Neural progenitor cell (in vitro differentiated cells): ENCODE data around the gene MAPRE2. TPM values are rescaled to one million over a fixed set of nuclear protein-coding genes. Genes with fewer than 3 reads are reported as not detected.

ENCODE experiments used
- DNase-seq: peaks from one replicate; pipeline ENCODE4 v3.0.0-alpha.2; 2016; ENCODE audit warnings: low spot score
- H2AFZ ChIP-seq: fragments of 200-600 bp; sonication (generic); replicated peaks from 2 replicates; pipeline ENCODE4 v1.6.1; 2016; ENCODE audit warnings: antibody characterized with exemption
- H3F3A ChIP-seq: fragments of 200-600 bp; sonication (generic); 2 replicates; pipeline ENCODE4 v1.6.1; 2016; ENCODE audit warnings: antibody characterized with exemption, low read depth
- H3K27ac ChIP-seq: fragments of 200-600 bp; sonication (generic); 2 replicates; pipeline ENCODE4 v1.5.1; 2016; ENCODE audit warnings: mild to moderate bottlenecking
- H3K27me3 ChIP-seq: fragments of 200-600 bp; sonication (generic); 2 replicates; pipeline ENCODE4 v1.6.1; 2016; ENCODE audit warnings: mild to moderate bottlenecking, moderate library complexity
- H3K36me3 ChIP-seq: fragments of 200-600 bp; sonication (generic); 2 replicates; pipeline ENCODE4 v1.5.1; 2016
- H3K4me1 ChIP-seq: fragments of 200-600 bp; sonication (generic); 2 replicates; pipeline ENCODE4 v1.6.1; 2016; ENCODE audit warnings: mixed run types
- H3K4me2 ChIP-seq: fragments of 200-600 bp; sonication (generic); 2 replicates; pipeline ENCODE4 v1.6.1; 2016
- H3K4me3 ChIP-seq: fragments of 200-600 bp; sonication (generic); 2 replicates; pipeline ENCODE4 v1.5.1; 2016
- H3K79me2 ChIP-seq: fragments of 200-600 bp; sonication (generic); 2 replicates; pipeline ENCODE4 v1.6.1; 2016; ENCODE audit warnings: low read depth
- H3K9ac ChIP-seq: fragments of 200-600 bp; sonication (generic); 2 replicates; pipeline ENCODE4 v1.6.1; 2016
- H3K9me3 ChIP-seq: fragments of 200-600 bp; sonication (generic); 2 replicates; pipeline ENCODE4 v1.5.1; 2016; ENCODE audit warnings: low read depth
- H4K20me1 ChIP-seq: fragments of 200-600 bp; sonication (generic); 2 replicates; pipeline ENCODE4 v1.6.1; 2016; ENCODE audit warnings: low read depth
- H3K27ac Mint-ChIP-seq: 3 replicates; pipeline ENCODE4 v1.8.0; 2021; ENCODE audit warnings: mixed read lengths
- H3K27me3 Mint-ChIP-seq: 2 replicates; pipeline ENCODE4 v1.8.0; 2022; ENCODE audit warnings: low read depth, mild to moderate bottlenecking, inconsistent platforms, moderate library complexity, mixed read lengths; ENCODE audit not compliant: insufficient read depth
- H3K36me3 Mint-ChIP-seq: 3 replicates; pipeline ENCODE4 v1.8.0; 2021; ENCODE audit warnings: mixed read lengths
- H3K4me1 Mint-ChIP-seq: 3 replicates; pipeline ENCODE4 v1.8.0; 2021; ENCODE audit warnings: mixed read lengths
- H3K4me3 Mint-ChIP-seq: 3 replicates; pipeline ENCODE4 v1.8.0; 2021; ENCODE audit warnings: mild to moderate bottlenecking, moderate library complexity, mixed read lengths
- H3K9me3 Mint-ChIP-seq: 3 replicates; pipeline ENCODE4 v1.8.0; 2020; ENCODE audit warnings: mixed read lengths
- EZH2 ChIP-seq: fragments of 200-600 bp; sonication (generic); IDR thresholded peaks from 2 replicates; pipeline ENCODE4 v1.6.1; 2017; ENCODE audit warnings: antibody characterized with exemption, mild to moderate bottlenecking, moderate library complexity
- EZH2phosphoT487 ChIP-seq: fragments of 200-600 bp; sonication (generic); IDR thresholded peaks from 2 replicates; pipeline ENCODE4 v1.6.1; 2017; ENCODE audit warnings: antibody characterized with exemption
- total RNA-seq: library from RNA; depleted of rRNA; stranded (reverse); fragments of >200 nt; gene quantifications from 2 replicates; pipeline ENCODE4 v1.2.3, GENCODE V29; 2015; ENCODE audit warnings: low replicate concordance
- TF ChIP-seq, protein P1 (sequence below): fragments of 200-600 bp; sonication (generic); IDR thresholded peaks from 2 replicates; pipeline ENCODE4 v1.5.1; 2017; ENCODE audit warnings: antibody characterized with exemption, mild to moderate bottlenecking

MAPRE2 gene
- total RNA-seq, 1 donor from 2014 or later, result 34.6 TPM

DNA sequence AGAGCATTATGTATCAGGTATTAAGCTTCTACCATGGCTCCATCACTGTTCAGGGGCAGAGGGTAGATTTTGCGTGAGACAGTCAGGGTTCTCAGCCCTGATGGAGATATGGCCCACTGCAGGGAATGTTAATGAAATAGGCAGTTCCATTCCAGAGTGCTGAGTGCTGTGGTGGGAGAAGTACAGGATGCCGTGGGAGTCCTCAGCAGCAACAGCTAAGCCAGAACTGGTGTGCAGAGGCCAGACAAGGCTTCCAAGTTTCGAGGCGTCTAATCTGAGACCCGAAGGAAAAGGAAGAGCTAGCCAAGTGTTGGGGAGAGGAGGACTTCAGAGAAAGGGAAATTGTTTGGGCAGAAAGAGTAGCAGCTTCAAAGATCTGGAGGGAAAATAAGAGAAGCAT lies 30.2 kb upstream of the MAPRE2 start:
- H3K36me3 ChIP-seq, result no peaks in the 10 kb centered on the region
- no peak for DNase-seq

DNA sequence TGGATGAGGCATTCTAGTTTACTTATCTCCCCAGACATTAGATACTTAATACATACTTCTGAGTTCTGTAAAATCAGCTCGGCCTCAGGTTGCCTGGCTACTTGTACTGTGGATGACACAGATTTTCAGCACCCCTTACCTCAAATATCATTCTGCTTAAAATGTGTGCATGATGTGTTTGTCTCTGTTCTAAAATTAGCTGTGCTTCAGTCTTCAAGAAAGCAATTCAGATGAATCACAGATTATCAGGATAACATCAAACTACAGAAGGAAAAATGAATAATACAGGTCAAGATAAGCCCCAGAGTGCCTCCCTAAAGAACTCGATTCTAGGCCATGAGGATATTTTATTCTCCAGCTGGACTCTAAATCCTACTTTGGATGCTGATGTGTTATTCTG lies 21.3 kb upstream of the MAPRE2 start:
- DNase-seq, result no peak
- Histone ChIP-seq H3K9me3 (no peaks in the 10 kb centered on the region), H4K20me1 (no peaks in the 10 kb centered on the region), H3K27ac (no peak overlapping the region), H2AFZ (no peak overlapping the region), H3K4me1 (no peaks in the 10 kb centered on the region), H3K9ac (no peak overlapping the region), H3F3A (no peaks in the 10 kb centered on the region), H3K79me2 (no peaks in the 10 kb centered on the region), H3K4me3 (no peak overlapping the region), H3K36me3 (no peaks in the 10 kb centered on the region), H3K27me3 (no peaks in the 10 kb centered on the region), H3K4me2 (no peak overlapping the region)
- Mint-ChIP-seq H3K27ac (no peak overlapping the region), H3K36me3 (no peaks in the 10 kb centered on the region), H3K9me3 (no peaks in the 10 kb centered on the region), H3K4me3 (no peak overlapping the region), H3K4me1 (peaks cover 3% of the 10 kb centered on the region), H3K27me3 (no peaks in the 10 kb centered on the region)
- TF ChIP-seq EZH2phosphoT487 (no peak), EZH2 (no peak)
- TF ChIP-seq, protein P1, sequence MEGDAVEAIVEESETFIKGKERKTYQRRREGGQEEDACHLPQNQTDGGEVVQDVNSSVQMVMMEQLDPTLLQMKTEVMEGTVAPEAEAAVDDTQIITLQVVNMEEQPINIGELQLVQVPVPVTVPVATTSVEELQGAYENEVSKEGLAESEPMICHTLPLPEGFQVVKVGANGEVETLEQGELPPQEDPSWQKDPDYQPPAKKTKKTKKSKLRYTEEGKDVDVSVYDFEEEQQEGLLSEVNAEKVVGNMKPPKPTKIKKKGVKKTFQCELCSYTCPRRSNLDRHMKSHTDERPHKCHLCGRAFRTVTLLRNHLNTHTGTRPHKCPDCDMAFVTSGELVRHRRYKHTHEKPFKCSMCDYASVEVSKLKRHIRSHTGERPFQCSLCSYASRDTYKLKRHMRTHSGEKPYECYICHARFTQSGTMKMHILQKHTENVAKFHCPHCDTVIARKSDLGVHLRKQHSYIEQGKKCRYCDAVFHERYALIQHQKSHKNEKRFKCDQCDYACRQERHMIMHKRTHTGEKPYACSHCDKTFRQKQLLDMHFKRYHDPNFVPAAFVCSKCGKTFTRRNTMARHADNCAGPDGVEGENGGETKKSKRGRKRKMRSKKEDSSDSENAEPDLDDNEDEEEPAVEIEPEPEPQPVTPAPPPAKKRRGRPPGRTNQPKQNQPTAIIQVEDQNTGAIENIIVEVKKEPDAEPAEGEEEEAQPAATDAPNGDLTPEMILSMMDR, result no peak

More for the DNA sequence above, 30.2 kb upstream of the MAPRE2 start:
- Histone ChIP-seq H3K79me2 (no peaks in the 10 kb centered on the region), H3K9ac (no peak overlapping the region), H4K20me1 (no peaks in the 10 kb centered on the region), H3K27me3 (no peaks in the 10 kb centered on the region), H3K4me2 (no peak overlapping the region), H3K4me1 (no peaks in the 10 kb centered on the region), H3K9me3 (no peaks in the 10 kb centered on the region), H3K27ac (no peak overlapping the region), H3F3A (no peaks in the 10 kb centered on the region), H3K4me3 (no peak overlapping the region), H2AFZ (no peak overlapping the region)
- Mint-ChIP-seq H3K9me3 (no peaks in the 10 kb centered on the region), H3K27ac (no peak overlapping the region), H3K4me3 (no peak overlapping the region), H3K36me3 (no peaks in the 10 kb centered on the region), H3K4me1 (no peaks in the 10 kb centered on the region), H3K27me3 (no peaks in the 10 kb centered on the region)
- TF ChIP-seq, protein P1, result no peak
- TF ChIP-seq EZH2phosphoT487 (no peak), EZH2 (no peak)

DNA sequence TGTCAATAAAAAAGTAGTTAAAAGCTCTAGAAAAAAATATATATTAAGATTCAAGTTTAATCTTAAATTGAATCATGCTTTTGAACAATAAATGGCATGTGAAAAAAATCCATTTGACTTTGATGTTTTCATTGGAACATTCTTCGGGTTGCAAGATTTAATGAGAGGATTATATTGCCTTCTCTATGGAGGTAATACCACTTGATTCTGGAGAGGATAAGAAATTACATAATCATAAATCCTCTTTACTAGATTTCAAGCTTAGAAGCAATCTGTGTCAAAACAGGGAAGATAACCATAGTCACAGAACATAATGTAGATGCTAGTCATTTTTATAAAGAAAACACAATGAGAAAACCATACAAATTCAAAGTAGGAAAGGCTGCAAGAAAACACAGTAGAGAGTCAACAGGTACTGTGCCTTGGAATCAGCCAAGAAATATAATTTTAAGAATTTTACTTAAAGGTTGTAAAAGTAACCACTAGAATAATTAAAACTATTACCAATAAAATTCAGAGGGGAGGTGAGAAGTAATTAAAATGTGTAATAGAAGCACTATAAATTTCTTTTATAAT lies 18.7 kb upstream of the MAPRE2 start:
- DNase-seq, result no peak
- no peaks in the 10 kb centered on the region for H3K79me2 ChIP-seq

More for the DNA sequence above, 18.7 kb upstream of the MAPRE2 start:
- Histone ChIP-seq H3K9me3 (no peaks in the 10 kb centered on the region), H3F3A (no peaks in the 10 kb centered on the region), H4K20me1 (no peaks in the 10 kb centered on the region), H3K9ac (no peak overlapping the region), H3K36me3 (no peaks in the 10 kb centered on the region), H3K27ac (no peak overlapping the region), H3K27me3 (no peaks in the 10 kb centered on the region), H3K4me3 (no peak overlapping the region), H3K4me1 (no peaks in the 10 kb centered on the region), H3K4me2 (no peak overlapping the region), H2AFZ (no peak overlapping the region)
- Mint-ChIP-seq H3K4me3 (no peak overlapping the region), H3K27ac (no peak overlapping the region), H3K36me3 (no peaks in the 10 kb centered on the region), H3K9me3 (no peaks in the 10 kb centered on the region), H3K27me3 (no peaks in the 10 kb centered on the region), H3K4me1 (peaks cover 16% of the 10 kb centered on the region)
- TF ChIP-seq EZH2, result no peak
- TF ChIP-seq EZH2phosphoT487, result no peak
- TF ChIP-seq, protein P1, result no peak
